Stimulated activated naive B cell treated with anti-CD40 and anti-IgM and Interleukin-4, amounts not matched to agents 10 μg/mL and 1 μg/mL and 100 μg/mL, for 72 hours (primary cell): ENCODE measurements around the gene POMZP3.
"Not testable (repeated sequence)": the region's sequence is repeated elsewhere in the genome, so short reads cannot be mapped to it uniquely, and the experiment has no call there.

Source experiments
- ATAC-seq, 2 donors: fragments of 150-1000 bp; cut with Tn5 transposase; replicated peaks; 2 replicates each; pipeline ENCODE4 v1.10.0; 2021; ENCODE audit warnings: moderate library complexity in 1 of 2
- DNase-seq: peaks from one replicate; pipeline ENCODE4 v3.0.0; 2021
- H3K27ac Mint-ChIP-seq: one replicate; pipeline ENCODE4 v1.8.0; 2022; ENCODE audit warnings: mild to moderate bottlenecking, mixed read lengths
- H3K27me3 Mint-ChIP-seq, 2 donors: one replicate each; pipeline ENCODE4 v1.8.0; 2022; ENCODE audit warnings: mixed read lengths in 2 of 2
- H3K36me3 Mint-ChIP-seq, 2 donors: one replicate each; pipeline ENCODE4 v1.8.0; 2022; ENCODE audit warnings: mixed read lengths in 2 of 2, mild to moderate bottlenecking in 1 of 2
- H3K4me1 Mint-ChIP-seq, 2 donors: one replicate each; pipeline ENCODE4 v1.8.0; 2022; ENCODE audit warnings: mixed read lengths in 2 of 2, mild to moderate bottlenecking in 1 of 2
- H3K4me3 Mint-ChIP-seq, 2 donors: one replicate each; pipeline ENCODE4 v1.8.0; 2022; ENCODE audit warnings: mild to moderate bottlenecking in 2 of 2, mixed read lengths in 2 of 2, moderate library complexity in 1 of 2
- H3K9me3 Mint-ChIP-seq, 2 donors: one replicate each; pipeline ENCODE4 v1.8.0; 2022; ENCODE audit warnings: mixed read lengths in 2 of 2, mild to moderate bottlenecking in 1 of 2

The POMZP3 gene

DNA sequence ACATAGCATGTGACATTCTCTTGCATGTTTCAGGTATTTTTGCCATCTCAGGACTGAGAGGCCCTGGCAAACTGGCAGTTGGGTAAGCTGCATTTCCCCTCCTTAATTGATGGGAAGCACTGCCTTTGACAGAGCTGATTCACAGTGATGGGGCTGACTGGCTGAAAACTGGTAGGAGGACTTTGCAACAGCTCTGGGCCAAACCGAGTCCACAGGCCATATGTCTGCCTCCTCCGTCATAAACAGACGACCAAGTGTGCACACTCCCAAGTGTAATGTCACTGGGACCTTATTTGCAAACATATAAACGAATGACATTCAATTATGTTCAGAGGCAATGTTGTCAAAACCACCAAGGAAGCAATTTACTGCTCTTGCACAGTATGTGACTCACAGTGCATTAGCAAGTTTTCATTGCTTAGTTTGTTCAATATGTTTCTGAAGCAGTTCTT is 56.7 kb downstream of the POMZP3 start:
- not testable (repeated sequence) for ATAC-seq, H3K9me3 Mint-ChIP-seq, H3K27ac Mint-ChIP-seq, H3K27me3 Mint-ChIP-seq, DNase-seq, H3K4me3 Mint-ChIP-seq
- Mint-ChIP-seq H3K4me1 (peaks cover 5 to 11% of the 10 kb centered on the region in 2 donors), H3K36me3 (peaks cover 6 to 20% of the 10 kb centered on the region in 2 donors)

DNA sequence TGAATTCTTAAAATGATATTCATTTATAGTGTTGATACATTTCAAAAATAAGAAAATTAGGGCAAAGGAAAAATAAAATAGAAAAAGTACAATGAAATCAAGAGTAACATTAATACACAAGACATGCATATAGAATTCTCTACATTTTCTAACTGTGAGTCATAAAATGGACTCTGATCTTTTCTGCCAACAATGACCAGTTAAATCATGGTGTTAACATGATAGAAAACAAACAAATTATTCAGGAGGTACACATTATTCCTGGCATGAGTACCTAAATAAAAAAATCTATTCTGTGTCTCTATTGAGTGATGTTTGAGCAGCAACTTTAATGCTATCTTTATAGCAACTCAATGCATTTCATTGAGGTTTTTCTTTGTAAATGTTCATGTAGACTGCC is 58.3 kb downstream of the POMZP3 start:
- DNase-seq: not testable (repeated sequence)

DNA sequence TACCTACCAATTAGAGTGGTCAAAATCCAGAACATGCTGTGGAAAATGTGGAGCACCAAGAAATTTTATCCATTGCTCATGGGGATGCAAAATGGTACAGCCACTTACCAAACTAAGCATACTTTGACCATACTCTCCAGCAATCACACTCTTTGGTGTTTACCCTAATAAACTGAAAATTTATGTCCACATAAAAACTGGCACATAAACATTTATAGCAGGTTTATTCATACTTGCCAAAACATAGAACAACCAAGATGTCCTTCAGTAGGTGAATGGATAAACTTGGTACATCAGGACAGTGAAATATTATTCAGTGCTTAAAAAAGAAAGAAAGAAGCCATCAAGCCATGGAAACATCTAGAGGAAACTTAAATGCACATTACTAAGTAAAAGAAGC is 59.3 kb downstream of the POMZP3 start:
- peaks cover 5 to 21% of the 10 kb centered on the region in 2 donors for H3K4me1 Mint-ChIP-seq
- not testable (repeated sequence) for H3K4me3 Mint-ChIP-seq, H3K9me3 Mint-ChIP-seq, DNase-seq, H3K27ac Mint-ChIP-seq, H3K27me3 Mint-ChIP-seq, ATAC-seq
- H3K36me3 Mint-ChIP-seq: peaks cover 17 to 29% of the 10 kb centered on the region in 2 donors

More for the DNA sequence above, 58.3 kb downstream of the POMZP3 start:
- H3K27ac Mint-ChIP-seq, H3K9me3 Mint-ChIP-seq, H3K4me3 Mint-ChIP-seq, H3K27me3 Mint-ChIP-seq, ATAC-seq: not testable (repeated sequence)
- Mint-ChIP-seq H3K36me3 (peaks cover 15 to 28% of the 10 kb centered on the region in 2 donors), H3K4me1 (peaks cover 5 to 20% of the 10 kb centered on the region in 2 donors)

DNA sequence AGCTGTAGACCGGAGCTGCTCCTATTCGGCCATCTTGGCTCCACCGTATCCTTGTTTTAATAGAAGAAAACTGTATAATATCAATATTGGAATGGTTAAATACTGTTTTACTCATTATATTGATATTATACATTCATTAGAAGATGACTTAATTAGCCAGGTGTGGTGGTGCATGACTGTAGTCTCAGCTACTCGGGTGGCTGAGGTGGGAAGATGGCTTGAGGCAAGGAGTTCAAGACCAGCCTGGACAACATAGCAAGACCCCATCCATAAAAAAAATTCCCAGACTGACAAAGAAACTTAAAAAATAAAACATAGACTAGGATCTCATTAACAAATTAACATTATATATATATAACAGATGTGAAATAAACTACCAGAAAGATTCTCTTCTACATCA is 59.8 kb downstream of the POMZP3 start:
- not testable (repeated sequence) for H3K4me3 Mint-ChIP-seq, H3K9me3 Mint-ChIP-seq, H3K27me3 Mint-ChIP-seq, DNase-seq, ATAC-seq, H3K27ac Mint-ChIP-seq
- Mint-ChIP-seq H3K4me1 (peaks cover 5 to 25% of the 10 kb centered on the region in 2 donors), H3K36me3 (peaks cover 17 to 31% of the 10 kb centered on the region in 2 donors)

DNA sequence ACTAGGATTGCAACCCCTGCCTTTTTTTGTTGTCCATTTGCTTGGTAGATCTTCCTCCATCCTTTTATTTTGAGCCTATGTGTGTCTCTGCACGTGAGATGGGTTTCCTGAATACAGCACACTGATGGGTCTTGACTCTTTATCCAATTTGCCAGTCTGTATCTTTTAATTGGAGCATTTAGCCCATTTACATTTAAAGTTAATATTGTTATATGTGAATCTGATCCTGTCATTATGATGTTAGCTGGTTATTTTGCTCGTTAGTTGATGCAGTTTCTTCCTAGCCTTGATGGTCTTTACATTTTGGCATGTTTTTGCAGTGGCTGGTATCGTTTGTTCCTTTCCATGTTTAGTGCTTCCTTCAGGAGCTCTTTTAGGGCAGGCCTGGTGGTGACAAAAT is 62.1 kb downstream of the POMZP3 start:
- H3K36me3 Mint-ChIP-seq: peaks cover 23 to 30% of the 10 kb centered on the region in 2 donors
- ATAC-seq, DNase-seq, H3K27ac Mint-ChIP-seq, H3K27me3 Mint-ChIP-seq, H3K4me3 Mint-ChIP-seq, H3K9me3 Mint-ChIP-seq: not testable (repeated sequence)
- H3K4me1 Mint-ChIP-seq: peaks cover 6 to 30% of the 10 kb centered on the region in 2 donors

DNA sequence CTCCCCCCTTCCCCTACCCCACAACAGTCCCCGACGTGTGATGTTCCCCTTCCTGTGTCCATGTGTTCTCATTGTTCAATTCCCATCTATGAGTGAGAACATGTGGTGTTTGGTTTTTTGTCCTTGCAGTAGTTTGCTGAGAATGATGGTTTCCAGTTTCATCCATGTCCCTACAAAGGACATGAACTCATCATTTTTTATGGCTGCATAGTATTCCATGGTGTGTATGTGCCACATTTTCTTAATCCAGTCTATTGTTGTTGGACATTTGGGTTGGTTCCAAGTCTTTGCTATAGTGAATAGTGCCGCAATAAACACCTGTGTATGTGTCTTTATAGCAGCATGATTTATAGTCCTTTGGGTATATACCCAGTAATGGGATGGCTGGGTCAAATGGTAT is 65.7 kb downstream of the POMZP3 start:
- H3K9me3 Mint-ChIP-seq, H3K27ac Mint-ChIP-seq, ATAC-seq, H3K27me3 Mint-ChIP-seq, DNase-seq, H3K4me3 Mint-ChIP-seq: not testable (repeated sequence)
- Mint-ChIP-seq H3K36me3 (peaks cover 29 to 39% of the 10 kb centered on the region in 2 donors), H3K4me1 (peaks cover 11 to 31% of the 10 kb centered on the region in 2 donors)

DNA sequence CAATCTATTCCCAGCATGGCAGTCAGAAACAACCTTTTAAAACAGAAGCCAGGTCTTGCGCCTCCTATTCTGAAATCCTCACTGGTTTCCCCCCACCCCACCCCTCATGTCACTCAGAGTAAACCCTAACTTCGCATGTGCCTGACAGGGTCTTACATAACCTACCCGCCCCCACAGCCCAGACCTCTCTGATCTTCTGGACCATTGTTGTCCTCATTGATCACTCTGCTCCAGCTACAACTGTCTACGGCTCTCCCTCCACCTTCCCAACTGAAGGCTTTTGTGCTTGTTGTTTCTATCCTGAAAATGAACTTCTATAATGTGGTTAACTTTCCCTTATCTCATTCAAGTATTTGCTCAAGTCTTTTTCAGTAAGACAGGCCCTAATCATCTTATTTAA is 66.9 kb downstream of the POMZP3 start:
- peaks cover 13 to 29% of the 10 kb centered on the region in 2 donors for H3K4me1 Mint-ChIP-seq
- not testable (repeated sequence) for H3K9me3 Mint-ChIP-seq, ATAC-seq, H3K4me3 Mint-ChIP-seq, H3K27ac Mint-ChIP-seq, DNase-seq, H3K27me3 Mint-ChIP-seq
- H3K36me3 Mint-ChIP-seq: peaks cover 27 to 31% of the 10 kb centered on the region in 2 donors
